Neuronal stem cell (in vitro differentiated cells): ENCODE measurements around the gene CDK12. TPM values are rescaled to one million over a fixed set of nuclear protein-coding genes. Genes with fewer than 3 reads are reported as not detected.
A peak's percentile ranks its signal among the peaks of the same experiment; 100 is the strongest.
"Not testable (repeated sequence)": the region's sequence is repeated elsewhere in the genome, so short reads cannot be mapped to it uniquely, and the experiment has no call there.

Source experiments
- DNase-seq: peaks from one replicate; pipeline ENCODE4 v3.0.0-alpha.2; 2013; ENCODE audit warnings: low spot score
- H2AFZ ChIP-seq: one replicate; pipeline ENCODE4 v1.6.1; 2013; ENCODE audit warnings: mild to moderate bottlenecking, low read length, inconsistent platforms
- H2AK5ac ChIP-seq: 2 replicates; pipeline ENCODE4 v1.6.1; 2013; ENCODE audit warnings: low read depth, mild to moderate bottlenecking, inconsistent platforms, low read length, moderate library complexity, mixed read lengths
- H2BK120ac ChIP-seq: 2 replicates; pipeline ENCODE4 v1.6.1; 2013; ENCODE audit warnings: low read depth, mild to moderate bottlenecking, inconsistent platforms, low read length, moderate library complexity, mixed read lengths
- H2BK12ac ChIP-seq: one replicate; pipeline ENCODE4 v1.6.1; 2013; ENCODE audit warnings: low read length, inconsistent platforms
- H2BK15ac ChIP-seq: 2 replicates; pipeline ENCODE4 v1.6.1; 2013; ENCODE audit warnings: mild to moderate bottlenecking, low read length, inconsistent platforms, mixed read lengths
- H2BK5ac ChIP-seq: one replicate; pipeline ENCODE4 v1.6.1; 2013; ENCODE audit warnings: inconsistent platforms, mild to moderate bottlenecking, low read length, moderate library complexity
- H3K14ac ChIP-seq: one replicate; pipeline ENCODE4 v1.6.1; 2013; ENCODE audit warnings: low read length, inconsistent platforms
- H3K18ac ChIP-seq: 2 replicates; pipeline ENCODE4 v1.6.1; 2013; ENCODE audit warnings: low read length, inconsistent platforms
- H3K23ac ChIP-seq: 2 replicates; pipeline ENCODE4 v1.6.1; 2013; ENCODE audit warnings: low read depth, mild to moderate bottlenecking, mixed read lengths, low read length, inconsistent platforms; ENCODE audit not compliant: poor library complexity
- H3K27ac ChIP-seq: replicated peaks from 3 replicates; pipeline ENCODE4 v1.5.1; 2013; ENCODE audit warnings: low read length, inconsistent platforms
- H3K27me3 ChIP-seq, 3 experiments: 2 replicates each; pipeline ENCODE4 v1.6.1; 2013; ENCODE audit warnings: low read length in 3 of 3, mild to moderate bottlenecking in 2 of 3, inconsistent platforms in 1 of 3, low read depth in 1 of 3, mixed read lengths in 1 of 3, moderate library complexity in 1 of 3; ENCODE audit not compliant: control insufficient read depth in 3 of 3, insufficient read depth in 3 of 3
- H3K36me3 ChIP-seq, 2 donors: replicated peaks in 1 of 2; 2 replicates each; pipeline ENCODE4 v1.6.1; 2013; ENCODE audit warnings: low read length in 2 of 2; ENCODE audit not compliant: control insufficient read depth in 2 of 2, insufficient read depth in 2 of 2
- H3K4ac ChIP-seq: 2 replicates; pipeline ENCODE4 v1.6.1; 2013; ENCODE audit warnings: inconsistent platforms, mild to moderate bottlenecking, low read length, moderate library complexity
- H3K4me1 ChIP-seq, 2 donors: 1 replicate in 1 of 2; 2 replicates in 1 of 2; pipeline ENCODE4 v1.6.1; 2013; ENCODE audit warnings: low read length in 2 of 2, low read depth in 1 of 2; ENCODE audit not compliant: control insufficient read depth in 2 of 2, insufficient read depth in 1 of 2
- H3K4me2 ChIP-seq: one replicate; pipeline ENCODE4 v1.6.1; 2013; ENCODE audit warnings: mild to moderate bottlenecking, low read length, inconsistent platforms; ENCODE audit not compliant: insufficient read depth, poor library complexity, severe bottlenecking
- H3K4me3 ChIP-seq, 2 donors: 2 replicates each; pipeline ENCODE4 v1.5.1; 2013; ENCODE audit warnings: low read length in 2 of 2, mild to moderate bottlenecking in 2 of 2, inconsistent platforms in 1 of 2, moderate library complexity in 1 of 2
- H3K79me1 ChIP-seq: one replicate; pipeline ENCODE4 v1.6.1; 2013; ENCODE audit warnings: low read depth, mild to moderate bottlenecking, inconsistent platforms, low read length, moderate library complexity
- H3K9ac ChIP-seq: one replicate; pipeline ENCODE4 v1.6.1; 2013; ENCODE audit warnings: mild to moderate bottlenecking, low read depth, low read length, inconsistent platforms; ENCODE audit not compliant: poor library complexity
- H3K9me3 ChIP-seq, 2 donors: replicated peaks in 1 of 2; 2 replicates each; pipeline versions ENCODE3 to v1.6.1; 2013; ENCODE audit warnings: low read length in 2 of 2, mild to moderate bottlenecking in 2 of 2, inconsistent platforms in 1 of 2, low read depth in 1 of 2, mixed read lengths in 1 of 2, moderate library complexity in 1 of 2; ENCODE audit not compliant: control insufficient read depth in 2 of 2, insufficient read depth in 1 of 2
- H4K8ac ChIP-seq: one replicate; pipeline ENCODE4 v1.6.1; 2013; ENCODE audit warnings: low read depth, mild to moderate bottlenecking, inconsistent platforms, low read length, moderate library complexity
- H4K91ac ChIP-seq: one replicate; pipeline ENCODE4 v1.6.1; 2013; ENCODE audit warnings: low read length, low read depth, mild to moderate bottlenecking, inconsistent platforms; ENCODE audit not compliant: poor library complexity
- WGBS, 2 donors: extraction: QIAGEN DNeasy Blood & Tissue Kit; methylation state at CpG; one replicate each; pipeline ENCODE4 v1.1.7; 2013; ENCODE audit warnings: missing lambda C conversion rate in 2 of 2, mixed read lengths in 1 of 2; ENCODE audit not compliant: insufficient read length in 2 of 2, insufficient replicate concordance in 1 of 2; ENCODE audit errors: extremely low coverage in 2 of 2; 5-methylcytosine and 5-hydroxymethylcytosine counted together
- polyA plus RNA-seq, 2 experiments: library from polyadenylated mRNA; stranded (reverse); fragments of 200-250 nt; gene quantifications; one replicate each; pipeline ENCODE4 v1.2.3, GENCODE V29; 2013

Gene CDK12
- polyA plus RNA-seq (2013, experiment 1 of 2): 18.6 TPM
- polyA plus RNA-seq (2013, experiment 2 of 2): 18.8 TPM

DNA sequence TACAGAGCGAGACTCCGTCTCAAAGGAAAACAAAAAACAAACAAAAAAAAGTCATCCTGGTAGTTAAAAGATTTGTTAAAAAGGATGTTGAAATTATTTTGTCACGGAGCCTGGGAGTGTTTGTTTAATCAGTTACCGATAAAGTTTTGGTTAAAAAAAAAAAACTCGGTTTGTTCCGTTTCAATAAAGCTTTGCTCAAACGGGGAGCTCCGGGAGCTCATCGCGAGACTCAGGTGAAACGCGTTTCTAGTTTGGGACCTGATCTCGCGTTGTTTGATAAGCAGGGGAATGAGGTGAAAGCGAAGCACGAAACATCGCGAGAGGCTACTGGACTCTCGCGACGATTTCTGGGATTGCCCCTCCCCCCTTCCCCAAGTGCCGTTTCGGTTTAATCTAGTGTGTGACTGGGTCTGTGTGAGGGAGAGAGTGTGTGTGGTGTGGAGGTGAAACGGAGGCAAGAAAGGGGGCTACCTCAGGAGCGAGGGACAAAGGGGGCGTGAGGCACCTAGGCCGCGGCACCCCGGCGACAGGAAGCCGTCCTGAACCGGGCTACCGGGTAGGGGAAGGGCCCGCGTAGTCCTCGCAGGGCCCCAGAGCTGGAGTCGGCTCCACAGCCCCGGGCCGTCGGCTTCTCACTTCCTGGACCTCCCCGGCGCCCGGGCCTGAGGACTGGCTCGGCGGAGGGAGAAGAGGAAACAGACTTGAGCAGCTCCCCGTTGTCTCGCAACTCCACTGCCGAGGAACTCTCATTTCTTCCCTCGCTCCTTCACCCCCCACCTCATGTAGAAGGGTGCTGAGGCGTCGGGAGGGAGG lies at the start of gene CDK12:
Gene CDK12 (plus strand): TSS at position 374 of the 813 bp plus-strand sequence. CDS start 586 bp downstream, outside the sequence.
- H3K14ac ChIP-seq: no peak within 1 kb of the TSS
- H3K79me1 ChIP-seq: peaks cover 3% of the 10 kb centered on the region
- no peak within 1 kb of the TSS for H2BK12ac ChIP-seq
- H2AK5ac ChIP-seq: peak within 1 kb of the TSS; percentile 90
- H3K4me3 ChIP-seq: peak within 1 kb of the TSS; percentile 85 to 99
- H4K91ac ChIP-seq: no peak within 1 kb of the TSS
- no peaks in the 10 kb centered on the region for H3K27me3 ChIP-seq
- H2BK15ac ChIP-seq: peak within 1 kb of the TSS; percentile 41
- peak within 1 kb of the TSS; percentile 97 for H3K9ac ChIP-seq
- peak within 1 kb of the TSS; percentile 38 for H3K23ac ChIP-seq
- H3K27ac ChIP-seq: peak within 1 kb of the TSS; percentile 94
- WGBS, 2 donors: no CpG with 5 or more reads among the region's 51 CpGs
- H2BK120ac ChIP-seq: no peak within 1 kb of the TSS
- peak within 1 kb of the TSS; percentile 93 for H3K4me2 ChIP-seq
- peak within 1 kb of the TSS; percentile 97 for H3K18ac ChIP-seq
- no peak within 1 kb of the TSS for H2BK5ac ChIP-seq
- H3K4me1 ChIP-seq: no peaks in the 10 kb centered on the region
- H4K8ac ChIP-seq: no peak within 1 kb of the TSS
- H3K9me3 ChIP-seq: no peaks in the 10 kb centered on the region
- H3K4ac ChIP-seq: no peak within 1 kb of the TSS
- DNase-seq: peak; percentile 99
- H2AFZ ChIP-seq: peak within 1 kb of the TSS; percentile 89
- peaks cover 0 to 23% of the 10 kb centered on the region in 2 donors for H3K36me3 ChIP-seq

DNA sequence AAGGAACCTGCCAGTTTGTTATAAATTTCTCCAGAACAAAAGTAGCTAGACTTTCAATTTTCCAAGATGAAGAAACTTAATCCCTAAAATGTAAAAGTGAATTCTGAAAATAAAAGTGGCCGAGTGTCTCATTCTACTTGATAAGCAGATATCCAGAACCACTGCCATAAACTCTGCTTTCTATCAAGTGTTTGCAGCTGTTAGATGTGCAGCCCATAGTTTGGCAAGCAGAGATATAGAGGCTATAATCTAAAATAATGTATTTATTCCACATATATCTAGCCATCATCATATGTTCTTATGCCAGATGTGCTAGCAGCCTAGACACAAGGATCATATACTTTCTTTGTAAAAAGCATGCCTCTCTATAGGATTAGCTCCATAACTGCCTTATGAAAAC lies 45.1 kb upstream of the CDK12 start:
- Histone ChIP-seq H2AFZ (no peak overlapping the region), H3K14ac (no peak overlapping the region), H4K8ac (no peak overlapping the region), H3K18ac (no peak overlapping the region), H3K36me3 (peaks cover 27 to 85% of the 10 kb centered on the region in 2 donors), H2AK5ac (no peak overlapping the region), H2BK12ac (no peak overlapping the region), H3K4me1 (no peaks in the 10 kb centered on the region), H3K4ac (no peak overlapping the region), H2BK15ac (no peak overlapping the region), H4K91ac (no peak overlapping the region), H2BK120ac (no peak overlapping the region), H3K79me1 (no peaks in the 10 kb centered on the region), H3K9me3 (no peaks in the 10 kb centered on the region), H2BK5ac (no peak overlapping the region), H3K4me3 (no peak overlapping the region), H3K4me2 (no peak overlapping the region), H3K23ac (no peak overlapping the region), H3K27me3 (no peaks in the 10 kb centered on the region), H3K9ac (no peak overlapping the region), H3K27ac (no peak overlapping the region)
- WGBS, 2 donors: no CpG with 5 or more reads among the region's 1 CpG
- DNase-seq: no peak

GRCh38 chr17:39429600-39429999 lies 31.7 kb upstream of the CDK12 start:
- Histone ChIP-seq H2BK120ac (no peak overlapping the region), H3K4me1 (no peaks in the 10 kb centered on the region), H2AFZ (no peak overlapping the region), H3K23ac (no peak overlapping the region), H3K36me3 (peaks cover 27 to 94% of the 10 kb centered on the region in 2 donors), H3K14ac (no peak overlapping the region), H3K9ac (no peak overlapping the region), H4K8ac (no peak overlapping the region), H3K4me2 (no peak overlapping the region), H3K4ac (no peak overlapping the region), H2BK5ac (no peak overlapping the region), H2BK15ac (no peak overlapping the region), H3K27me3 (no peaks in the 10 kb centered on the region), H3K4me3 (no peak overlapping the region), H3K18ac (no peak overlapping the region), H3K27ac (no peak overlapping the region), H2AK5ac (no peak overlapping the region), H3K9me3 (no peaks in the 10 kb centered on the region), H2BK12ac (no peak overlapping the region), H3K79me1 (no peaks in the 10 kb centered on the region), H4K91ac (no peak overlapping the region)
- DNase-seq: no peak
- WGBS, 2 donors: no CpG with 5 or more reads among the region's 4 CpGs

DNA sequence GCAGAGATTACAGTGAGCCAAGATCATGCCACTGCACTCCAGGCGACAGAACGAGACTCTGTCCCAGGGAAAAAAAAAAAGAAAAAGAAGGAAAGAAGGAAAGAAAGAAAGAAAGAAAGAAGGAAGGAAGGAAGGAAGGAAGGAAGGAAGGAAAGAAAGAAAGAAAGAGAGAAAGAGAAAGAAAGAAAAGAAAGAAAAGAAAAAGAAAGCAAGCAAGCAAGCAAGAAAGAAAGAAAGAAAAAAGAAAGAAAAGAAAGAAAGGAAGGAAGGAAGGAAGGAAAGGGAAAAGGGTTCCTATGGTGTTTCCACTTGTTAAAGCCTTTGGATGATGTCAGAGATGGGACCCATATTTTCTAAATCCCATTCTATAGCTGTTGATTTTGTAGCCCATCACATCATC lies 21.4 kb upstream of the CDK12 start:
- not testable (repeated sequence) for H3K9ac ChIP-seq, H3K4me1 ChIP-seq, H3K79me1 ChIP-seq, H2BK15ac ChIP-seq, DNase-seq, H4K91ac ChIP-seq, H2AFZ ChIP-seq, H2BK12ac ChIP-seq, H4K8ac ChIP-seq, H2BK5ac ChIP-seq, H3K4me2 ChIP-seq, H2BK120ac ChIP-seq, H3K27me3 ChIP-seq, H3K9me3 ChIP-seq, H3K23ac ChIP-seq, H3K27ac ChIP-seq, H2AK5ac ChIP-seq, H3K18ac ChIP-seq, H3K4me3 ChIP-seq, H3K4ac ChIP-seq, H3K14ac ChIP-seq
- peaks cover 13 to 87% of the 10 kb centered on the region in 2 donors for H3K36me3 ChIP-seq
- WGBS, 2 donors: no CpG with 5 or more reads among the region's 2 CpGs
